ENCODE data around the gene RASA1. TPM values are rescaled to one million over a fixed set of nuclear protein-coding genes. Genes with fewer than 3 reads are reported as not detected.

Gene RASA1
- total RNA-seq (25.5 TPM), polyA plus RNA-seq (ENCODE audit: insufficient read depth, low read depth, low replicate concordance) (9.9 TPM)
- long read RNA-seq, donor 1, partial matches to known transcripts, result 5 of 14 reads
- long read RNA-seq, donor 1, other reads (novel, unspliced or antisense), result 7 of 14 reads
- long read RNA-seq, donor 2, partial matches to known transcripts, result 12 of 33 reads
- long read RNA-seq, donor 2, other reads (novel, unspliced or antisense), result 18 of 33 reads
- long read RNA-seq, donor 3, partial matches to known transcripts, result 6 of 8 reads
- long read RNA-seq, donor 3, other reads (novel, unspliced or antisense), result 0 of 8 reads
- long read RNA-seq, donor 4, partial matches to known transcripts, result 21 of 41 reads
- long read RNA-seq, donor 4, other reads (novel, unspliced or antisense), result 16 of 41 reads
- long read RNA-seq, donor 5, result 0 reads
- long read RNA-seq, donor 6, partial matches to known transcripts, result 8 of 60 reads
- long read RNA-seq, donor 6, other reads (novel, unspliced or antisense), result 52 of 60 reads
- long read RNA-seq, donor 7, transcript RASA1-201 (25 exons, 3,752 nt), result major isoform, 11 of 23 reads
- long read RNA-seq, donor 7, partial matches to known transcripts, result 4 of 23 reads
- long read RNA-seq, donor 7, other reads (novel, unspliced or antisense), result 8 of 23 reads
- long read RNA-seq, donor 8, partial matches to known transcripts, result 25 of 56 reads
- long read RNA-seq, donor 8, other reads (novel, unspliced or antisense), result 30 of 56 reads
- long read RNA-seq, donor 9, partial matches to known transcripts, result 0 of 1 reads
- long read RNA-seq, donor 9, other reads (novel, unspliced or antisense), result 0 of 1 reads
- long read RNA-seq, donor 10, partial matches to known transcripts, result 5 of 5 reads
- long read RNA-seq, donor 10, other reads (novel, unspliced or antisense), result 0 of 5 reads

GRCh38 chr5:87267574-87268125 is at the start of gene RASA1:
Gene RASA1 (plus strand): TSS chr5:87267883. CDS start chr5:87268452, 569 bp downstream.
- intact Hi-C loops (cut with DNase I), result no loop called here
- peak within 1 kb of the TSS; percentile 81 to 99 (median 98) for H3K4me3 ChIP-seq (ENCODE audit: low read length in 3 of 3)
- H3K27ac ChIP-seq (ENCODE audit: low read depth in 2 of 2, low read length in 2 of 2), result peak within 1 kb of the TSS; percentile 85 to 92
- H3K4me1 ChIP-seq (ENCODE audit: control insufficient read depth in 2 of 3, insufficient read depth in 2 of 3, low read depth in 1 of 3, low read length in 3 of 3), result peaks cover 0 to 12% (median 2%) of the 10 kb centered on the region in 3 donors
- FAIRE-seq, result no peak
- H3K36me3 ChIP-seq (ENCODE audit: control insufficient read depth in 2 of 3, insufficient read depth in 3 of 3, low read length in 3 of 3), result no peaks in the 10 kb centered on the region
- H3K9ac ChIP-seq (ENCODE audit: low read length in 3 of 3), result peak within 1 kb of the TSS; percentile 89 to 95 (median 92)
- DNase-seq, result peak; percentile 97 to 98 (median 98)
- no peaks in the 10 kb centered on the region for H3K9me3 ChIP-seq (ENCODE audit: control insufficient read depth in 2 of 3, insufficient read depth in 1 of 3, low read length in 3 of 3)
- no peaks in the 10 kb centered on the region for H3K27me3 ChIP-seq (ENCODE audit: control insufficient read depth, insufficient read depth, low read length)
- TF ChIP-seq, protein P1, sequence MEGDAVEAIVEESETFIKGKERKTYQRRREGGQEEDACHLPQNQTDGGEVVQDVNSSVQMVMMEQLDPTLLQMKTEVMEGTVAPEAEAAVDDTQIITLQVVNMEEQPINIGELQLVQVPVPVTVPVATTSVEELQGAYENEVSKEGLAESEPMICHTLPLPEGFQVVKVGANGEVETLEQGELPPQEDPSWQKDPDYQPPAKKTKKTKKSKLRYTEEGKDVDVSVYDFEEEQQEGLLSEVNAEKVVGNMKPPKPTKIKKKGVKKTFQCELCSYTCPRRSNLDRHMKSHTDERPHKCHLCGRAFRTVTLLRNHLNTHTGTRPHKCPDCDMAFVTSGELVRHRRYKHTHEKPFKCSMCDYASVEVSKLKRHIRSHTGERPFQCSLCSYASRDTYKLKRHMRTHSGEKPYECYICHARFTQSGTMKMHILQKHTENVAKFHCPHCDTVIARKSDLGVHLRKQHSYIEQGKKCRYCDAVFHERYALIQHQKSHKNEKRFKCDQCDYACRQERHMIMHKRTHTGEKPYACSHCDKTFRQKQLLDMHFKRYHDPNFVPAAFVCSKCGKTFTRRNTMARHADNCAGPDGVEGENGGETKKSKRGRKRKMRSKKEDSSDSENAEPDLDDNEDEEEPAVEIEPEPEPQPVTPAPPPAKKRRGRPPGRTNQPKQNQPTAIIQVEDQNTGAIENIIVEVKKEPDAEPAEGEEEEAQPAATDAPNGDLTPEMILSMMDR (IDR thresholded peaks at IDR 0.05; ENCODE audit: borderline replicate concordance, extremely low read depth, insufficient read depth), result no peak

GRCh38 chr5:87229780-87230179 is 37.9 kb upstream of the RASA1 start:
- Histone ChIP-seq H3K36me3 (ENCODE audit: control insufficient read depth in 2 of 3, insufficient read depth in 3 of 3, low read length in 3 of 3) (no peaks in the 10 kb centered on the region), H3K9ac (ENCODE audit: low read length in 3 of 3) (no peak overlapping the region), H3K4me3 (ENCODE audit: low read length in 3 of 3) (no peak overlapping the region), H3K4me1 (ENCODE audit: control insufficient read depth in 2 of 3, insufficient read depth in 2 of 3, low read depth in 1 of 3, low read length in 3 of 3) (no peaks in the 10 kb centered on the region), H3K9me3 (ENCODE audit: control insufficient read depth in 2 of 3, insufficient read depth in 1 of 3, low read length in 3 of 3) (no peaks in the 10 kb centered on the region), H3K27ac (ENCODE audit: low read depth in 2 of 2, low read length in 2 of 2) (no peak overlapping the region), H3K27me3 (ENCODE audit: control insufficient read depth, insufficient read depth, low read length) (no peaks in the 10 kb centered on the region)
- DNase-seq (no peak), FAIRE-seq (no peak)
- intact Hi-C loops (cut with DNase I), result no loop called here
- TF ChIP-seq, protein P1 (IDR thresholded peaks at IDR 0.05; ENCODE audit: borderline replicate concordance, extremely low read depth, insufficient read depth), result no peak

GRCh38 chr5:87231037-87231808 is 36.5 kb upstream of the RASA1 start:
- H3K4me3 ChIP-seq (ENCODE audit: low read length in 3 of 3), result no peak overlapping the region
- no peaks in the 10 kb centered on the region for H3K27me3 ChIP-seq (ENCODE audit: control insufficient read depth, insufficient read depth, low read length)
- no peak overlapping the region for H3K27ac ChIP-seq (ENCODE audit: low read depth in 2 of 2, low read length in 2 of 2)
- no peaks in the 10 kb centered on the region for H3K9me3 ChIP-seq (ENCODE audit: control insufficient read depth in 2 of 3, insufficient read depth in 1 of 3, low read length in 3 of 3)
- FAIRE-seq (no peak), DNase-seq (no peak)
- intact Hi-C loops (cut with DNase I), result no loop called here
- no peaks in the 10 kb centered on the region for H3K36me3 ChIP-seq (ENCODE audit: control insufficient read depth in 2 of 3, insufficient read depth in 3 of 3, low read length in 3 of 3)
- no peaks in the 10 kb centered on the region for H3K4me1 ChIP-seq (ENCODE audit: control insufficient read depth in 2 of 3, insufficient read depth in 2 of 3, low read depth in 1 of 3, low read length in 3 of 3)
- H3K9ac ChIP-seq (ENCODE audit: low read length in 3 of 3), result no peak overlapping the region
- TF ChIP-seq, protein P1 (IDR thresholded peaks at IDR 0.05; ENCODE audit: borderline replicate concordance, extremely low read depth, insufficient read depth), result no peak
